AG04450 (cell line): ENCODE measurements around the gene GNPAT. TPM values are rescaled to one million over a fixed set of nuclear protein-coding genes. Genes with fewer than 3 reads are reported as not detected.

ENCODE experiments used
- CTCF ChIA-PET: fragments of 300-600, 350-600 bp; formaldehyde crosslinking; extraction: SDS; loops from one replicate; lab custom pipeline; 2022; ENCODE audit warnings: antibody characterized with exemption, inconsistent platforms; lab: Charles Lee
- POLR2A ChIA-PET: fragments of 350-600 bp; formaldehyde crosslinking; extraction: SDS; loops from one replicate; lab custom pipeline; 2021; ENCODE audit warnings: antibody characterized with exemption, inconsistent platforms; lab: Yijun Ruan, JAX
- DNase-seq: peaks from one replicate; pipeline ENCODE4 v3.0.0-alpha.2; 2011; ENCODE audit warnings: low read depth, low spot score
- H3K27ac ChIP-seq: one replicate; pipeline ENCODE4 v1.5.1; 2012; ENCODE audit warnings: low read depth, low read length, control low read depth
- H3K27me3 ChIP-seq: one replicate; pipeline ENCODE4 v1.6.0; 2012; ENCODE audit warnings: low read length; ENCODE audit not compliant: control insufficient read depth, insufficient read depth
- H3K4me3 ChIP-seq: 2 replicates; pipeline ENCODE4 v1.5.1; 2011; ENCODE audit warnings: mild to moderate bottlenecking, low read depth, low read length, control low read depth
- H3K9me3 ChIP-seq: 2 replicates; pipeline ENCODE4 v1.5.1; 2012; ENCODE audit warnings: low read length; ENCODE audit not compliant: control insufficient read depth, insufficient read depth
- CTCF ChIP-seq: IDR thresholded peaks from 2 replicates; pipeline ENCODE4 v1.5.1; 2011; ENCODE audit warnings: low read depth, low read length, control low read depth, inconsistent platforms
- polyA plus RNA-seq: library from polyadenylated mRNA; depleted of rRNA; stranded (reverse); fragments of >200 nt; gene quantifications from 2 replicates; pipeline ENCODE4 v1.2.3, GENCODE V29; 2011

The GNPAT gene
- polyA plus RNA-seq, 1 experiment: 56.1 TPM

GRCh38 chr1:231207437-231207836 is 33.6 kb upstream of the GNPAT start:
- Histone ChIP-seq H3K27me3 (peaks cover 16% of the 10 kb centered on the region), H3K9me3 (no peaks in the 10 kb centered on the region; the same call in 1 of the 2 replicates), H3K4me3 (no peak overlapping the region), H3K27ac (no peak overlapping the region)
- no peak for TF ChIP-seq CTCF
- no peak for DNase-seq
- ChIA-PET CTCF (interaction anchor here (0.7 to 1.1 kb wide), 2 partner anchors 9 to 409 kb away, joined by 3 read pairs; no protein-coding TSS in a partner anchor), POLR2A (no interaction called here)

- DNase-seq: no peak
- POLR2A ChIA-PET: no interaction called here
- H3K27ac ChIP-seq: no peak overlapping the region
- no peak for TF ChIP-seq CTCF
- H3K9me3 ChIP-seq: no peaks in the 10 kb centered on the region; the same call in 1 of the 2 replicates
- H3K27me3 ChIP-seq: peaks cover 17% of the 10 kb centered on the region
- CTCF ChIA-PET: no interaction called here
- no peak overlapping the region for H3K4me3 ChIP-seq
These were observed 32.0 kb upstream of the GNPAT start for GRCh38 chr1:231208980-231209379.

GRCh38 chr1:231209531-231209930 is 31.5 kb upstream of the GNPAT start:
- Histone ChIP-seq H3K27ac (no peak overlapping the region), H3K27me3 (peaks cover 16% of the 10 kb centered on the region), H3K9me3 (no peaks in the 10 kb centered on the region; the same call in 1 of the 2 replicates), H3K4me3 (no peak overlapping the region)
- no peak for TF ChIP-seq CTCF
- no peak for DNase-seq
- ChIA-PET POLR2A (no interaction called here), CTCF (interaction anchor here (1.0 to 3.6 kb wide), 6 partner anchors 18 to 567 kb away, joined by 3 to 40 read pairs (median 5); partner anchors contain the start of gene COG2)

- peaks cover 15% of the 10 kb centered on the region for H3K27me3 ChIP-seq
- POLR2A ChIA-PET: no interaction called here
These were observed 30.9 kb upstream of the GNPAT start for GRCh38 chr1:231210126-231210525.

More at GRCh38 chr1:231210126-231210525, 30.9 kb upstream of the GNPAT start:
- CTCF ChIA-PET: interaction anchor here (0.5 to 3.6 kb wide), 17 partner anchors 10 to 681 kb away, joined by 3 to 40 read pairs (median 3); partner anchors contain the start of gene COG2
- DNase-seq: no peak
- no peak for TF ChIP-seq CTCF
- Histone ChIP-seq H3K4me3 (no peak overlapping the region), H3K9me3 (no peaks in the 10 kb centered on the region; the same call in 1 of the 2 replicates), H3K27ac (no peak overlapping the region)
